ENCODE results near the gene BTBD6.
"Not testable (repeated sequence)": the region's sequence is repeated elsewhere in the genome, so short reads cannot be mapped to it uniquely, and the experiment has no call there.

Gene BTBD6

GRCh38 chr14:105257464-105257863 is 9.1 kb downstream of the BTBD6 start:
- no peak for DNase-seq
- in situ Hi-C loops (cut with MboI; ENCODE audit: low pct_unique_long_range_greater_than_20kb, low sequenced_read_pairs): no loop called here

GRCh38 chr14:105258846-105259245 is 10.5 kb downstream of the BTBD6 start:
- DNase-seq: no peak
- in situ Hi-C loops (cut with MboI; ENCODE audit: low pct_unique_long_range_greater_than_20kb, low sequenced_read_pairs): no loop called here

GRCh38 chr14:105260959-105261358 is 12.6 kb downstream of the BTBD6 start:
- DNase-seq: no peak

GRCh38 chr14:105261781-105262180 is 13.4 kb downstream of the BTBD6 start:
- DNase-seq: no peak
- in situ Hi-C loops (cut with MboI; ENCODE audit: low pct_unique_long_range_greater_than_20kb, low sequenced_read_pairs): no loop called here

More at GRCh38 chr14:105260959-105261358, 12.6 kb downstream of the BTBD6 start:
- in situ Hi-C loops (cut with MboI; ENCODE audit: low pct_unique_long_range_greater_than_20kb, low sequenced_read_pairs): no loop called here

GRCh38 chr14:105267820-105268548 is 19.7 kb downstream of the BTBD6 start:
- no peak for DNase-seq
- in situ Hi-C loops (cut with MboI; ENCODE audit: low pct_unique_long_range_greater_than_20kb, low sequenced_read_pairs): no loop called here

GRCh38 chr14:105268736-105269354 is 20.5 kb downstream of the BTBD6 start:
- in situ Hi-C loops (cut with MboI; ENCODE audit: low pct_unique_long_range_greater_than_20kb, low sequenced_read_pairs): no loop called here
- no peak for DNase-seq

GRCh38 chr14:105269405-105269804 is 21.1 kb downstream of the BTBD6 start:
- in situ Hi-C loops (cut with MboI; ENCODE audit: low pct_unique_long_range_greater_than_20kb, low sequenced_read_pairs): no loop called here
- DNase-seq: no peak

- in situ Hi-C loops (cut with MboI; ENCODE audit: low pct_unique_long_range_greater_than_20kb, low sequenced_read_pairs): no loop called here
Observed at GRCh38 chr14:105271224-105271890, 23.0 kb downstream of the BTBD6 start.

GRCh38 chr14:105272623-105273022 is 24.3 kb downstream of the BTBD6 start:
- DNase-seq: no peak
- in situ Hi-C loops (cut with MboI; ENCODE audit: low pct_unique_long_range_greater_than_20kb, low sequenced_read_pairs): no loop called here

More at GRCh38 chr14:105271224-105271890, 23.0 kb downstream of the BTBD6 start:
- no peak for DNase-seq

GRCh38 chr14:105273062-105273461 is 24.7 kb downstream of the BTBD6 start:
- in situ Hi-C loops (cut with MboI; ENCODE audit: low pct_unique_long_range_greater_than_20kb, low sequenced_read_pairs): no loop called here

GRCh38 chr14:105274637-105275036 is 26.3 kb downstream of the BTBD6 start:
- in situ Hi-C loops (cut with MboI; ENCODE audit: low pct_unique_long_range_greater_than_20kb, low sequenced_read_pairs): no loop called here
- no peak for DNase-seq

More at GRCh38 chr14:105273062-105273461, 24.7 kb downstream of the BTBD6 start:
- DNase-seq: no peak

GRCh38 chr14:105275267-105275946 is 27.1 kb downstream of the BTBD6 start:
- no peak for DNase-seq
- in situ Hi-C loops (cut with MboI; ENCODE audit: low pct_unique_long_range_greater_than_20kb, low sequenced_read_pairs): no loop called here

GRCh38 chr14:105277448-105277847 is 29.1 kb downstream of the BTBD6 start:
- DNase-seq; in situ Hi-C loops (cut with MboI; ENCODE audit: low pct_unique_long_range_greater_than_20kb, low sequenced_read_pairs): not testable (repeated sequence)

- in situ Hi-C loops (cut with MboI; ENCODE audit: low pct_unique_long_range_greater_than_20kb, low sequenced_read_pairs): no loop called here
Observed at GRCh38 chr14:105279642-105280361, 31.5 kb downstream of the BTBD6 start.

GRCh38 chr14:105280525-105280924 is 32.2 kb downstream of the BTBD6 start:
- no peak for DNase-seq
- in situ Hi-C loops (cut with MboI; ENCODE audit: low pct_unique_long_range_greater_than_20kb, low sequenced_read_pairs): no loop called here

More at GRCh38 chr14:105279642-105280361, 31.5 kb downstream of the BTBD6 start:
- DNase-seq: no peak

- peak; percentile 63 for DNase-seq
- in situ Hi-C loops (cut with MboI; ENCODE audit: low pct_unique_long_range_greater_than_20kb, low sequenced_read_pairs): no loop called here
Observed at GRCh38 chr14:105281371-105282097, 33.2 kb downstream of the BTBD6 start.

GRCh38 chr14:105282098-105282725 is 33.9 kb downstream of the BTBD6 start:
- in situ Hi-C loops (cut with MboI; ENCODE audit: low pct_unique_long_range_greater_than_20kb, low sequenced_read_pairs): no loop called here

GRCh38 chr14:105283028-105283427 is 34.7 kb downstream of the BTBD6 start:
- no peak for DNase-seq
- in situ Hi-C loops (cut with MboI; ENCODE audit: low pct_unique_long_range_greater_than_20kb, low sequenced_read_pairs): no loop called here

More at GRCh38 chr14:105282098-105282725, 33.9 kb downstream of the BTBD6 start:
- DNase-seq: no peak
